ENCODE measurements around the gene TBC1D22B. TPM values are rescaled to one million over a fixed set of nuclear protein-coding genes. Genes with fewer than 3 reads are reported as not detected.

Gene TBC1D22B
- total and polyA plus RNA-seq, 2 of the 13 experiments (the other 11 are each of a cell fraction or from before 2014, with no cell fraction given), result 9.7 to 12.9 TPM

DNA sequence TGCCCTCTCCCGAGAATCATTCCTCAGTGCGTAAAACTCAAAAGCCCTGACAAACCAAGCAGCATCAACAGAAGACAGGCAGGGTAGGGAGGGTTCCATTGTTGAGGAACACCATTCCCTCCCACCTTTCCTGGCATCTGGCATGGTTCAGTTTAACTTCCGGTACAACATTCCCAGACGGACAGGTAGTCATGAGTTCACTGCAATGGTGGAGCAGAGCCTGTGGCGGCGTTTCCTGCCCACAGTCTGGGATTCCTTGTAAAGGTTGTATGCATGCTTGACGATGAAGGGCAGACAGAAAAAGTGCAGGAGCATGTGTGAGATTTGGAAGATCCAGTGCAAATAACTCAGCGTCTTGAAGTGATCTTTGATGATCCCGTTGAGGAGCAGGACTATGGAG, 45.3 kb upstream of the TBC1D22B start:
- H3K4me1 ChIP-seq (ENCODE audit: insufficient read depth, low read length), result peaks cover 5% of the 10 kb centered on the region; the same call in 1 of the 2 replicates
- POLR2A ChIA-PET, result no interaction called here
- no peak overlapping the region for H3K27ac ChIP-seq (ENCODE audit: extremely low read length, insufficient read depth, low read length)
- H4K20me1 ChIP-seq (ENCODE audit: insufficient read depth, low read length), result no peaks in the 10 kb centered on the region
- no peak overlapping the region for H3K4me2 ChIP-seq (ENCODE audit: low read depth, low read length)
- no peak overlapping the region for H3K9ac ChIP-seq (ENCODE audit: insufficient read depth, low read depth, low read length)
- no TSS peak for BruUV-seq (replicated peaks)
- H3K36me3 ChIP-seq (replicated peaks in 1 of 2; ENCODE audit: control insufficient read depth in 1 of 2, insufficient read depth in 2 of 2, low read length in 2 of 2), result no peaks in the 10 kb centered on the region
- no peak overlapping the region for H2AFZ ChIP-seq (ENCODE audit: low read length)
- H3K27me3 ChIP-seq (ENCODE audit: control insufficient read depth in 1 of 2, insufficient read depth in 2 of 2, low read length in 2 of 2), result peaks cover 5 to 22% of the 10 kb centered on the region in 2 experiments; a peak in 3 of 5 replicates
- intact Hi-C loops (cut with micrococcal nuclease; ENCODE audit: unreplicated experiment), result no loop called here
- CTCF ChIA-PET (ENCODE audit: low intra/inter-chr PET ratio, low total read pairs), result interaction anchor here (10.6 kb wide), 1 partner anchor 192 kb away, joined by 268 read pairs; no protein-coding TSS in a partner anchor
- in situ Hi-C loops (cut with HindIII; ENCODE audit: extremely low pct_ligation_motif_present, low pct_unique_long_range_greater_than_20kb), result loop anchor here (5.0 to 10.0 kb wide), 2 partner anchors 327 to 445 kb away; partner anchors contain the start of gene C6orf89
- TF ChIP-seq ZNF354B (CRISPR knock-in tag; IDR thresholded peaks at IDR 0.05) (no peak), ZNF101 (CRISPR knock-in tag; IDR thresholded peaks at IDR 0.05; ENCODE audit: borderline replicate concordance, low read depth) (no peak), MBD4 (IDR thresholded peaks at IDR 0.05; ENCODE audit: borderline replicate concordance, low read length) (no peak), GATAD2A (CRISPR knock-in tag; IDR thresholded peaks at IDR 0.05) (no peak)
- TF ChIP-seq, protein P1, sequence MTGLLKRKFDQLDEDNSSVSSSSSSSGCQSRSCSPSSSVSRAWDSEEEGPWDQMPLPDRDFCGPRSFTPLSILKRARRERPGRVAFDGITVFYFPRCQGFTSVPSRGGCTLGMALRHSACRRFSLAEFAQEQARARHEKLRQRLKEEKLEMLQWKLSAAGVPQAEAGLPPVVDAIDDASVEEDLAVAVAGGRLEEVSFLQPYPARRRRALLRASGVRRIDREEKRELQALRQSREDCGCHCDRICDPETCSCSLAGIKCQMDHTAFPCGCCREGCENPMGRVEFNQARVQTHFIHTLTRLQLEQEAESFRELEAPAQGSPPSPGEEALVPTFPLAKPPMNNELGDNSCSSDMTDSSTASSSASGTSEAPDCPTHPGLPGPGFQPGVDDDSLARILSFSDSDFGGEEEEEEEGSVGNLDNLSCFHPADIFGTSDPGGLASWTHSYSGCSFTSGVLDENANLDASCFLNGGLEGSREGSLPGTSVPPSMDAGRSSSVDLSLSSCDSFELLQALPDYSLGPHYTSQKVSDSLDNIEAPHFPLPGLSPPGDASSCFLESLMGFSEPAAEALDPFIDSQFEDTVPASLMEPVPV (CRISPR knock-in tag; IDR thresholded peaks at IDR 0.05), result no peak
- H3K79me2 ChIP-seq (ENCODE audit: insufficient read depth, low read length), result no peaks in the 10 kb centered on the region
- FAIRE-seq, result no peak
- H3K4me3 ChIP-seq (replicated peaks in 1 of 3; ENCODE audit: insufficient read depth in 1 of 3, low read depth in 2 of 3, low read length in 3 of 3), result no peak overlapping the region
- no peak for ATAC-seq
- 50% methylated on average over 9 of the region's 9 CpGs for WGBS (ENCODE audit: low lambda C conversion rate)
- no peak for DNase-seq (ENCODE audit: low spot score)
- H3K9me3 ChIP-seq (ENCODE audit: low read length), result no peaks in the 10 kb centered on the region

DNA sequence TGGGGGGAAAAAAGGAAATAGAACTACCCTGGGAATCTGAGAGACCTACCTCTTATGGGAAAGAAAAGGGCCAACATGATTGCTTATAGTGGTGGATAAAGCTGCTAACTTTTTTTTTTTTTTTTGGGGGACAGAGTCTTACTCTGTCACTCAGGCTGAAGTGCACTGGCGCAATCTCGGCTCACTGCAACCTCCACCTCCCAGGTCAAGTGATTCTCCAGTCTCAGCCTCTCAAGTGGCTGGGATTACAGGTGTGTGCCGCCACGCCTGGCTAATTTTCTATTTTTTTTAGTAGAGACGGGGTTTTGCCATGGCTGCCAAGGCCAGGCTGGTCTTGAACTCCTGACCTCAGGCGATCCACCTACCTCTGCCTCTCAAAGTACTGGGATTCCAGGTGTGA, 39.5 kb upstream of the TBC1D22B start:
- Histone ChIP-seq H2AFZ (ENCODE audit: low read length) (no peak overlapping the region), H3K4me3 (replicated peaks in 1 of 3; ENCODE audit: insufficient read depth in 1 of 3, low read depth in 2 of 3, low read length in 3 of 3) (no peak overlapping the region), H4K20me1 (ENCODE audit: insufficient read depth, low read length) (no peaks in the 10 kb centered on the region), H3K27me3 (ENCODE audit: control insufficient read depth in 1 of 2, insufficient read depth in 2 of 2, low read length in 2 of 2) (peaks cover 3 to 8% of the 10 kb centered on the region in 2 experiments; a peak in 3 of 5 replicates), H3K79me2 (ENCODE audit: insufficient read depth, low read length) (no peaks in the 10 kb centered on the region), H3K9me3 (ENCODE audit: low read length) (no peaks in the 10 kb centered on the region), H3K9ac (ENCODE audit: insufficient read depth, low read depth, low read length) (no peak overlapping the region), H3K27ac (ENCODE audit: extremely low read length, insufficient read depth, low read length) (no peak overlapping the region), H3K4me2 (ENCODE audit: low read depth, low read length) (no peak overlapping the region), H3K36me3 (replicated peaks in 1 of 2; ENCODE audit: control insufficient read depth in 1 of 2, insufficient read depth in 2 of 2, low read length in 2 of 2) (no peaks in the 10 kb centered on the region), H3K4me1 (ENCODE audit: insufficient read depth, low read length) (peaks cover 15% of the 10 kb centered on the region)
- 61% methylated on average over 6 of the region's 6 CpGs for WGBS (ENCODE audit: low lambda C conversion rate)
- CTCF ChIA-PET (ENCODE audit: low intra/inter-chr PET ratio, low total read pairs), result interaction anchor here (0.7 kb wide), 1 partner anchor 199 kb away, joined by 3 read pairs; no protein-coding TSS in a partner anchor
- in situ Hi-C loops (cut with HindIII; ENCODE audit: extremely low pct_ligation_motif_present, low pct_unique_long_range_greater_than_20kb), result loop anchor here (10.0 kb wide), 1 partner anchor 333 kb away; the partner anchor contains the start of gene C6orf89
- no peak for ATAC-seq
- POLR2A ChIA-PET, result no interaction called here
- no TSS peak for BruUV-seq (replicated peaks)
- no peak for DNase-seq (ENCODE audit: low spot score)
- intact Hi-C loops (cut with micrococcal nuclease; ENCODE audit: unreplicated experiment), result no loop called here
- TF ChIP-seq KAT8 (CRISPR knock-in tag; IDR thresholded peaks at IDR 0.05) (no peak), STAT5B (CRISPR knock-in tag; IDR thresholded peaks at IDR 0.05) (no peak), HOXA7 (CRISPR knock-in tag; IDR thresholded peaks at IDR 0.05) (no peak), ZNF180 (CRISPR knock-in tag; IDR thresholded peaks at IDR 0.05; ENCODE audit: borderline replicate concordance, low read depth) (no peak), ZFP36L2 (CRISPR knock-in tag; IDR thresholded peaks at IDR 0.05) (no peak), NFKB2 (CRISPR knock-in tag; IDR thresholded peaks at IDR 0.05; ENCODE audit: borderline replicate concordance) (no peak), EED (CRISPR knock-in tag; IDR thresholded peaks at IDR 0.05) (no peak), NR2F2 (IDR thresholded peaks at IDR 0.05; ENCODE audit: borderline replicate concordance, low read depth) (no peak), TBX3 (IDR thresholded peaks at IDR 0.05; ENCODE audit: borderline replicate concordance) (no peak)
- TF ChIP-seq, protein P2, sequence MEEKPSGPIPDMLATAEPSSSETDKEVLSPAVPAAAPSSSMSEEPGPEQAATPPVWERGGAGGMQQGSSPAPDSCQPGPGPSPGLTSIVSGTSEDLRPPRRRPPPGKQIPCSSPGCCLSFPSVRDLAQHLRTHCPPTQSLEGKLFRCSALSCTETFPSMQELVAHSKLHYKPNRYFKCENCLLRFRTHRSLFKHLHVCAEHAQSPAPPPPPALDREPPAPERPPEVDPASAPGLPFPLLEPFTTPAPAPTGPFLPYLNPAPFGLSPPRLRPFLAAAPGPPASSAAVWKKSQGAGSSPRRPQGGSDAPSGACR (CRISPR knock-in tag; IDR thresholded peaks at IDR 0.05), result no peak
- no peak for FAIRE-seq

All from HepG2 (cell line).